SK-N-SH (cell line): ENCODE results near the gene CBX1. TPM values are rescaled to one million over a fixed set of nuclear protein-coding genes. Genes with fewer than 3 reads are reported as not detected.
A peak's percentile ranks its signal among the peaks of the same experiment; 100 is the strongest.

ENCODE experiments used
- CTCF ChIA-PET: fragments of 300-600, 350-600 bp; formaldehyde crosslinking; extraction: SDS; loops from one replicate; lab custom pipeline; 2021; lab: Yijun Ruan, JAX
- POLR2A ChIA-PET: fragments of 350-600 bp; sonication (Branson Sonifier 250); formaldehyde crosslinking; extraction: SDS; loops from one replicate; lab custom pipeline; 2020; ENCODE audit warnings: antibody characterized with exemption, inconsistent platforms; lab: Yijun Ruan, JAX
- DNase-seq: peaks from one replicate; pipeline ENCODE4 v3.0.0; 2012
- H2AFZ ChIP-seq: fragments of 200-600 bp; sonication (generic); 2 replicates; pipeline ENCODE4 v1.8.1; 2016; ENCODE audit warnings: antibody characterized with exemption, mild to moderate bottlenecking, low read depth
- H3F3A ChIP-seq: fragments of 200-600 bp; sonication (generic); replicated peaks from 2 replicates; pipeline ENCODE3; 2016; ENCODE audit warnings: antibody characterized with exemption, mild to moderate bottlenecking; ENCODE audit not compliant: insufficient read depth
- H3K27ac ChIP-seq, 2 experiments: fragments of 200-500 bp in 1 of 2; fragments of 200-600 bp in 1 of 2; sonication (Bioruptor generic) in 1 of 2; sonication (generic), shearing (Covaris generic) in 1 of 2; 2 replicates each; pipeline versions ENCODE4 v1.5.1 to v1.6.1; 2014 to 2016; ENCODE audit warnings: low read depth in 2 of 2, inconsistent platforms in 1 of 2, low read length in 1 of 2, mild to moderate bottlenecking in 1 of 2, mixed read lengths in 1 of 2
- H3K27me3 ChIP-seq: fragments of 200-600 bp; sonication (generic), shearing (Covaris generic); 2 replicates; pipeline ENCODE4 v1.6.1; 2016; ENCODE audit warnings: mixed run types; ENCODE audit not compliant: insufficient read depth
- H3K36me3 ChIP-seq, 2 experiments: fragments of 200-500 bp in 1 of 2; fragments of 200-600 bp in 1 of 2; sonication (Bioruptor generic) in 1 of 2; sonication (generic) in 1 of 2; replicated peaks in 1 of 2; 2 replicates each; pipeline versions ENCODE3 to v1.5.1; 2014 to 2016; ENCODE audit warnings: low read length in 1 of 2, mild to moderate bottlenecking in 1 of 2; ENCODE audit not compliant: insufficient read depth in 2 of 2, control insufficient read depth in 1 of 2
- H3K4me1 ChIP-seq, 2 experiments: fragments of 200-500 bp in 1 of 2; fragments of 200-600 bp in 1 of 2; sonication (Bioruptor generic) in 1 of 2; sonication (generic), shearing (Covaris generic) in 1 of 2; 2 replicates each; pipeline versions ENCODE4 v1.5.1 to v1.6.1; 2014 to 2016; ENCODE audit warnings: low read depth in 1 of 2, low read length in 1 of 2, mixed run types in 1 of 2; ENCODE audit not compliant: insufficient read depth in 2 of 2, control insufficient read depth in 1 of 2
- H3K4me2 ChIP-seq: fragments of 200-600 bp; sonication (generic), shearing (Covaris generic); 2 replicates; pipeline ENCODE4 v1.6.1; 2017; ENCODE audit warnings: mixed run types
- H3K4me3 ChIP-seq, 2 experiments: fragments of 200-500 bp in 1 of 2; fragments of 200-600 bp in 1 of 2; sonication (Bioruptor generic) in 1 of 2; sonication (generic), shearing (Covaris generic) in 1 of 2; 2 replicates each; pipeline versions ENCODE4 v1.5.1 to v1.8.1; 2014 to 2016; ENCODE audit warnings: low read depth in 2 of 2, inconsistent platforms in 1 of 2, low read length in 1 of 2, mild to moderate bottlenecking in 1 of 2, mixed read lengths in 1 of 2, moderate library complexity in 1 of 2
- H3K79me2 ChIP-seq: fragments of 200-600 bp; sonication (generic); 2 replicates; pipeline ENCODE4 v1.8.1; 2017; ENCODE audit warnings: mild to moderate bottlenecking; ENCODE audit not compliant: insufficient read depth
- H3K9ac ChIP-seq: fragments of 200-600 bp; sonication (generic); 2 replicates; pipeline ENCODE4 v1.6.1; 2017; ENCODE audit warnings: mixed run types
- H3K9me2 ChIP-seq: fragments of 200-600 bp; sonication (generic); 2 replicates; pipeline ENCODE4 v1.6.1; 2017; ENCODE audit warnings: mixed run types
- H3K9me3 ChIP-seq: fragments of 200-600 bp; sonication (generic); 2 replicates; pipeline ENCODE4 v1.6.1; 2017; ENCODE audit warnings: mixed run types, mild to moderate bottlenecking, moderate library complexity
- H4K20me1 ChIP-seq: fragments of 200-600 bp; sonication (generic); 2 replicates; pipeline ENCODE4 v1.6.1; 2017; ENCODE audit warnings: mild to moderate bottlenecking, mixed run types; ENCODE audit not compliant: insufficient read depth
- CHD2 ChIP-seq: fragments of 150-350 bp; IDR thresholded peaks from 2 replicates; pipeline ENCODE4 v1.6.1; 2018; ENCODE audit warnings: low read length; ENCODE audit not compliant: partially characterized antibody
- EP300 ChIP-seq, 2 experiments: IDR thresholded peaks; 2 replicates each; pipeline versions ENCODE4 v1.4.0 to v1.6.1; 2012; ENCODE audit warnings: borderline replicate concordance in 1 of 2, low read depth in 1 of 2, low read length in 1 of 2
- EZH2phosphoT487 ChIP-seq: fragments of 200-600 bp; sonication (generic); IDR thresholded peaks from 2 replicates; pipeline ENCODE4 v1.6.1; 2017; ENCODE audit warnings: low read depth, mixed run types, mild to moderate bottlenecking, antibody characterized with exemption, moderate library complexity, borderline replicate concordance
- FOXM1 ChIP-seq: IDR thresholded peaks from 2 replicates; pipeline ENCODE4 v1.4.0; 2012; ENCODE audit warnings: low read depth, mild to moderate bottlenecking
- GABPA ChIP-seq: IDR thresholded peaks from 2 replicates; pipeline ENCODE4 v1.4.0; 2012; ENCODE audit warnings: low read depth, mild to moderate bottlenecking
- IRF3 ChIP-seq: fragments of 150-350 bp; IDR thresholded peaks from 2 replicates; pipeline ENCODE4 v1.6.1; 2016; ENCODE audit warnings: mild to moderate bottlenecking, low read depth, low read length
- JUND ChIP-seq: IDR thresholded peaks from 2 replicates; pipeline ENCODE4 v1.4.0; 2012
- MAX ChIP-seq: IDR thresholded peaks from 2 replicates; pipeline ENCODE4 v1.4.0; 2012; ENCODE audit warnings: low read depth
- MXI1 ChIP-seq: IDR thresholded peaks from 2 replicates; pipeline ENCODE4 v1.6.1; 2012; ENCODE audit warnings: mild to moderate bottlenecking, low read depth, low read length, improper control_type of control experiment
- NFIC ChIP-seq: IDR thresholded peaks from 2 replicates; pipeline ENCODE4 v1.4.0; 2012; ENCODE audit warnings: borderline replicate concordance
- NRF1 ChIP-seq: IDR thresholded peaks from 2 replicates; pipeline ENCODE4 v1.6.1; 2012; ENCODE audit warnings: low read depth, mild to moderate bottlenecking, low read length
- PBX3 ChIP-seq: IDR thresholded peaks from 2 replicates; pipeline ENCODE4; 2012
- POLR2AphosphoS5 ChIP-seq: IDR thresholded peaks from 2 replicates; pipeline ENCODE4 v1.6.1; 2012; ENCODE audit warnings: low read depth, low read length
- RAD21 ChIP-seq: IDR thresholded peaks from 2 replicates; pipeline ENCODE4 v1.6.1; 2012; ENCODE audit warnings: mild to moderate bottlenecking, low read length
- RCOR1 ChIP-seq: fragments of 150-350 bp; IDR thresholded peaks from 2 replicates; pipeline ENCODE4 v1.6.1; 2017; ENCODE audit warnings: antibody characterized with exemption, low read length
- REST ChIP-seq: IDR thresholded peaks from 2 replicates; pipeline ENCODE4 v1.6.1; 2012; ENCODE audit warnings: mild to moderate bottlenecking, low read depth, low read length, moderate library complexity
- RFX5 ChIP-seq: IDR thresholded peaks from 2 replicates; pipeline ENCODE4 v1.6.1; 2012; ENCODE audit warnings: mild to moderate bottlenecking, improper control_type of control experiment, low read length
- RXRA ChIP-seq: IDR thresholded peaks from 2 replicates; pipeline ENCODE4 v1.4.0; 2012; ENCODE audit warnings: low read depth, mild to moderate bottlenecking, borderline replicate concordance
- SIN3A ChIP-seq: IDR thresholded peaks from 2 replicates; pipeline ENCODE4 v1.6.1; 2012; ENCODE audit warnings: low read depth, mild to moderate bottlenecking, low read length, moderate library complexity, borderline replicate concordance
- TAF1 ChIP-seq: IDR thresholded peaks from 2 replicates; pipeline ENCODE4 v1.6.1; 2012; ENCODE audit warnings: low read depth, mild to moderate bottlenecking, low read length, moderate library complexity, borderline replicate concordance
- TCF12 ChIP-seq: IDR thresholded peaks from 2 replicates; pipeline ENCODE4 v1.4.0; 2012
- TEAD4 ChIP-seq: IDR thresholded peaks from 2 replicates; pipeline ENCODE4 v1.4.0; 2012; ENCODE audit warnings: mild to moderate bottlenecking, borderline replicate concordance; ENCODE audit not compliant: insufficient read depth
- USF1 ChIP-seq: IDR thresholded peaks from 2 replicates; pipeline ENCODE4 v1.4.0; 2012; ENCODE audit warnings: low read depth, borderline replicate concordance
- ZBTB33 ChIP-seq: IDR thresholded peaks from 2 replicates; pipeline ENCODE4 v1.4.0; 2012; ENCODE audit warnings: low read depth, borderline replicate concordance
- WGBS: methylation state at CpG from one replicate; pipeline ENCODE4 v1.1.6; 2017; ENCODE audit warnings: low lambda C conversion rate; 5-methylcytosine and 5-hydroxymethylcytosine counted together
- polyA plus RNA-seq, 3 experiments: library from polyadenylated mRNA; depleted of rRNA; stranded (reverse); fragments of >200 nt; gene quantifications; 2 replicates each; pipeline ENCODE4 v1.2.3, GENCODE V29; 2012

The CBX1 gene
- polyA plus RNA-seq, 1 of the 3 experiments (the other 2 are of a cell fraction): 102 TPM

GRCh38 chr17:48048384-48049126 is 52.7 kb downstream of the CBX1 start:
- ChIA-PET CTCF (interaction anchor here (0.6 to 44.3 kb wide), 18 partner anchors 7 to 593 kb away, joined by 3 to 1200 read pairs (median 4); partner anchors contain the start of genes CDK5RAP3 and COPZ2), POLR2A (interaction anchor here (0.6 to 3.9 kb wide), 35 partner anchors 10 to 1143 kb away, joined by 3 to 34 read pairs (median 5); partner anchors contain the start of genes CBX1, CDK5RAP3, COPZ2 and SNX11)
- peaks cover 49 to 53% of the 10 kb centered on the region in 2 experiments for H3K4me1 ChIP-seq
- H3K36me3 ChIP-seq: peaks cover 18 to 27% of the 10 kb centered on the region in 2 experiments
- peaks cover 65% of the 10 kb centered on the region for H3K79me2 ChIP-seq
- peak overlapping the region; percentile 88 for H3K9ac ChIP-seq
- under 1% methylated on average over 41 of the region's 53 CpGs for WGBS
- peak overlapping the region; percentile 88 for H3K4me2 ChIP-seq
- peaks cover 32% of the 10 kb centered on the region for H3F3A ChIP-seq
- peak; percentile 94 for DNase-seq
- H2AFZ ChIP-seq: no peak overlapping the region
- H4K20me1 ChIP-seq: peaks cover 31% of the 10 kb centered on the region
- H3K27me3 ChIP-seq: no peaks in the 10 kb centered on the region
- H3K27ac ChIP-seq: peak overlapping the region; percentile 95 to 98
- H3K9me3 ChIP-seq: no peaks in the 10 kb centered on the region
- H3K4me3 ChIP-seq: peak overlapping the region; percentile 77 to 90
- no peaks in the 10 kb centered on the region for H3K9me2 ChIP-seq
- TF ChIP-seq ZBTB33: no peak
- no peak for TF ChIP-seq IRF3
- TF ChIP-seq JUND: no peak
- TF ChIP-seq CHD2: no peak
- TF ChIP-seq GABPA: no peak
- TF ChIP-seq MAX: peak; percentile 22; the same call in 1 of the 2 replicates
- no peak; the same call in 1 of the 2 replicates for TF ChIP-seq NFIC
- no peak for TF ChIP-seq RXRA
- TF ChIP-seq REST: no peak; the same call in 1 of the 2 replicates
- TF ChIP-seq EZH2phosphoT487: no peak
- peak; percentile 97 for TF ChIP-seq POLR2AphosphoS5
- TF ChIP-seq USF1: no peak
- TF ChIP-seq RCOR1: no peak
- no peak for TF ChIP-seq TCF12
- no peak for TF ChIP-seq TEAD4
- TF ChIP-seq RFX5: no peak
- TF ChIP-seq TAF1: peak; percentile 91
- TF ChIP-seq MXI1: 0 out of 2 replicates have a peak, but pooled peaks have one; percentile 16
- peak; percentile 1; the same call in 1 of the 2 replicates for TF ChIP-seq RAD21
- TF ChIP-seq SIN3A: peak; percentile 66
- no peak for TF ChIP-seq PBX3
- peak; percentile 14 to 33; a peak in 2 of 4 replicates for TF ChIP-seq EP300 (IDR thresholded peaks at IDR 0.05; ENCODE audit: borderline replicate concordance in 1 of 2, low read depth in 1 of 2, low read length in 1 of 2)
- no peak for TF ChIP-seq FOXM1
- TF ChIP-seq NRF1: no peak
